Astrocyte (in vitro differentiated cells and primary cell): Measurements from ENCODE around the gene NKX1-1. TPM values are rescaled to one million over a fixed set of nuclear protein-coding genes. Genes with fewer than 3 reads are reported as not detected.

Experiments
- DNase-seq: peaks from one replicate; pipeline ENCODE4 v3.0.0-alpha.2; 2010; ENCODE audit warnings: low read depth
- FAIRE-seq: peaks from 2 replicates; lab custom pipeline; 2011; peaks lifted over from hg19 to GRCh38; lab: Jason Lieb, UNC
- H2AFZ ChIP-seq: 2 replicates; pipeline ENCODE4 v1.6.0; 2012; ENCODE audit warnings: low read depth, low read length, inconsistent platforms
- H3K27ac ChIP-seq: 2 replicates; pipeline ENCODE4 v1.5.1; 2011; ENCODE audit warnings: low read depth, low read length, inconsistent platforms
- H3K27me3 ChIP-seq: 2 replicates; pipeline ENCODE4 v1.6.0; 2011; ENCODE audit warnings: low read length, inconsistent platforms; ENCODE audit not compliant: insufficient read depth
- H3K36me3 ChIP-seq: 2 replicates; pipeline ENCODE4 v1.5.1; 2011; ENCODE audit warnings: low read length, inconsistent platforms; ENCODE audit not compliant: insufficient read depth
- H3K4me1 ChIP-seq: 2 replicates; pipeline ENCODE4 v1.5.1; 2011; ENCODE audit warnings: low read length, inconsistent platforms; ENCODE audit not compliant: insufficient read depth
- H3K4me2 ChIP-seq: 2 replicates; pipeline ENCODE4 v1.6.0; 2012; ENCODE audit warnings: low read length, inconsistent platforms
- H3K4me3 ChIP-seq: 2 replicates; pipeline ENCODE4 v1.5.1; 2011; ENCODE audit warnings: low read depth, mild to moderate bottlenecking, low read length, inconsistent platforms; ENCODE audit not compliant: insufficient read depth
- H3K79me2 ChIP-seq: 2 replicates; pipeline ENCODE4 v1.6.0; 2012; ENCODE audit warnings: mild to moderate bottlenecking, low read length, inconsistent platforms; ENCODE audit not compliant: insufficient read depth
- H3K9ac ChIP-seq: 2 replicates; pipeline ENCODE4 v1.6.0; 2012; ENCODE audit warnings: mild to moderate bottlenecking, low read length, inconsistent platforms
- H3K9me3 ChIP-seq: 2 replicates; pipeline ENCODE4 v1.5.1; 2012; ENCODE audit warnings: low read depth, mild to moderate bottlenecking, low read length, inconsistent platforms; ENCODE audit not compliant: insufficient read depth
- H4K20me1 ChIP-seq: 2 replicates; pipeline ENCODE4 v1.6.0; 2012; ENCODE audit warnings: low read length, inconsistent platforms; ENCODE audit not compliant: insufficient read depth
- H3K27ac Mint-ChIP-seq: one replicate; pipeline ENCODE4 v1.8.0; 2021; ENCODE audit warnings: mild to moderate bottlenecking, mixed read lengths; ENCODE audit not compliant: unreplicated experiment
- H3K27me3 Mint-ChIP-seq: one replicate; pipeline ENCODE4 v1.8.0; 2021; ENCODE audit warnings: low read depth, mixed read lengths; ENCODE audit not compliant: unreplicated experiment
- H3K36me3 Mint-ChIP-seq: one replicate; pipeline ENCODE4 v1.8.0; 2021; ENCODE audit warnings: low read depth, mixed read lengths; ENCODE audit not compliant: unreplicated experiment
- H3K4me1 Mint-ChIP-seq: one replicate; pipeline ENCODE4 v1.8.0; 2021; ENCODE audit warnings: low read depth, mixed read lengths; ENCODE audit not compliant: unreplicated experiment
- H3K4me3 Mint-ChIP-seq: one replicate; pipeline ENCODE4 v1.8.0; 2021; ENCODE audit warnings: mild to moderate bottlenecking, moderate library complexity, mixed read lengths; ENCODE audit not compliant: unreplicated experiment
- H3K9me3 Mint-ChIP-seq: one replicate; pipeline ENCODE4 v1.8.0; 2021; ENCODE audit warnings: mild to moderate bottlenecking, mixed read lengths; ENCODE audit not compliant: unreplicated experiment
- CTCF ChIP-seq: IDR thresholded peaks from 2 replicates; pipeline ENCODE4 v1.5.1; 2011; ENCODE audit warnings: low read depth, mild to moderate bottlenecking, inconsistent platforms, low read length, moderate library complexity; ENCODE audit not compliant: insufficient read depth
- EZH2 ChIP-seq: IDR thresholded peaks from 2 replicates; pipeline ENCODE4 v1.6.1; 2012; ENCODE audit warnings: mild to moderate bottlenecking, low read length, inconsistent platforms; ENCODE audit not compliant: insufficient read depth
- total RNA-seq: library from RNA; stranded (reverse); gene quantifications from 2 replicates; pipeline ENCODE4 v1.2.1, GENCODE V29; 2021

Gene NKX1-1
- total RNA-seq, 1 donor from 2014 or later = not detected

GRCh38 chr4:1402516-1403091 is 3.6 kb downstream of the NKX1-1 start:
- peaks cover 28% of the 10 kb centered on the region for H3K27me3 Mint-ChIP-seq

GRCh38 chr4:1402021-1402515 is 4.2 kb downstream of the NKX1-1 start:
- H3K4me3 Mint-ChIP-seq = no peak overlapping the region
- no peak overlapping the region for H3K27ac ChIP-seq
- no peak for DNase-seq
- H3K27me3 Mint-ChIP-seq = peaks cover 24% of the 10 kb centered on the region
- no peak overlapping the region for H3K27ac Mint-ChIP-seq
- peaks cover 2% of the 10 kb centered on the region for H3K36me3 Mint-ChIP-seq
- peaks cover 8% of the 10 kb centered on the region for H3K9me3 ChIP-seq
- no peaks in the 10 kb centered on the region for H4K20me1 ChIP-seq
- no peak for FAIRE-seq
- H3K9ac ChIP-seq = no peak overlapping the region
- H2AFZ ChIP-seq = no peak overlapping the region
- peaks cover 31% of the 10 kb centered on the region for H3K27me3 ChIP-seq
- H3K4me3 ChIP-seq = no peak overlapping the region
- no peak overlapping the region for H3K4me2 ChIP-seq
- peaks cover 9% of the 10 kb centered on the region for H3K9me3 Mint-ChIP-seq
- TF ChIP-seq EZH2 (peak; percentile 78), CTCF (no peak)
- H3K4me1 ChIP-seq = no peaks in the 10 kb centered on the region
- no peaks in the 10 kb centered on the region for H3K36me3 ChIP-seq
- no peaks in the 10 kb centered on the region for H3K79me2 ChIP-seq
- H3K4me1 Mint-ChIP-seq = no peaks in the 10 kb centered on the region

More at GRCh38 chr4:1402516-1403091, 3.6 kb downstream of the NKX1-1 start:
- no peaks in the 10 kb centered on the region for H3K4me1 ChIP-seq
- H3K9ac ChIP-seq = no peak overlapping the region
- FAIRE-seq = no peak
- H3K9me3 ChIP-seq = peaks cover 6% of the 10 kb centered on the region
- no peaks in the 10 kb centered on the region for H4K20me1 ChIP-seq
- H3K4me2 ChIP-seq = no peak overlapping the region
- no peaks in the 10 kb centered on the region for H3K79me2 ChIP-seq
- peaks cover 13% of the 10 kb centered on the region for H3K9me3 Mint-ChIP-seq
- TF ChIP-seq CTCF = no peak
- peak; percentile 0 for TF ChIP-seq EZH2
- H3K27me3 ChIP-seq = peaks cover 37% of the 10 kb centered on the region
- no peak overlapping the region for H3K4me3 ChIP-seq
- H2AFZ ChIP-seq = no peak overlapping the region
- peaks cover 2% of the 10 kb centered on the region for H3K36me3 Mint-ChIP-seq
- no peaks in the 10 kb centered on the region for H3K4me1 Mint-ChIP-seq
- DNase-seq = no peak
- no peaks in the 10 kb centered on the region for H3K36me3 ChIP-seq
- no peak overlapping the region for H3K27ac ChIP-seq
- no peak overlapping the region for H3K4me3 Mint-ChIP-seq
- no peak overlapping the region for H3K27ac Mint-ChIP-seq

GRCh38 chr4:1401409-1402020 is 4.7 kb downstream of the NKX1-1 start:
- Histone ChIP-seq H3K79me2 (no peaks in the 10 kb centered on the region), H4K20me1 (no peaks in the 10 kb centered on the region), H3K36me3 (no peaks in the 10 kb centered on the region), H3K27ac (no peak overlapping the region), H3K4me3 (no peak overlapping the region), H3K27me3 (peaks cover 31% of the 10 kb centered on the region), H2AFZ (no peak overlapping the region), H3K4me1 (no peaks in the 10 kb centered on the region), H3K4me2 (no peak overlapping the region), H3K9ac (no peak overlapping the region), H3K9me3 (peaks cover 9% of the 10 kb centered on the region)
- TF ChIP-seq EZH2 (no peak), CTCF (no peak)
- Mint-ChIP-seq H3K27ac (peak overlapping the region; percentile 18), H3K4me3 (no peak overlapping the region), H3K9me3 (peaks cover 11% of the 10 kb centered on the region), H3K36me3 (peaks cover 2% of the 10 kb centered on the region), H3K27me3 (peaks cover 24% of the 10 kb centered on the region), H3K4me1 (no peaks in the 10 kb centered on the region)
- DNase-seq (no peak), FAIRE-seq (no peak)
